ENCODE measurements around the gene CDKAL1. TPM values are rescaled to one million over a fixed set of nuclear protein-coding genes. Genes with fewer than 3 reads are reported as not detected.

The CDKAL1 gene
- total RNA-seq, 1 donor from 2014 or later = 12.2 TPM

- no peak for DNase-seq (ENCODE audit: low read depth)
- H3K4me3 ChIP-seq (ENCODE audit: low read depth, low read length) = no peak overlapping the region
- TF ChIP-seq CTCF (conservative IDR thresholded peaks at IDR 0.05; ENCODE audit: low read depth, low read length) = no peak
Measured at GRCh38 chr6:21133901-21134300, 599.6 kb downstream of the CDKAL1 start.

GRCh38 chr6:21134356-21134755 is 600.1 kb downstream of the CDKAL1 start:
- DNase-seq (ENCODE audit: low read depth) = no peak
- no peak for TF ChIP-seq CTCF (conservative IDR thresholded peaks at IDR 0.05; ENCODE audit: low read depth, low read length)
- no peak overlapping the region for H3K4me3 ChIP-seq (ENCODE audit: low read depth, low read length)

- no peak for DNase-seq (ENCODE audit: low read depth)
- TF ChIP-seq CTCF (conservative IDR thresholded peaks at IDR 0.05; ENCODE audit: low read depth, low read length) = no peak
Measured at GRCh38 chr6:21135484-21136013, 601.3 kb downstream of the CDKAL1 start.

GRCh38 chr6:21137700-21138335 is 603.6 kb downstream of the CDKAL1 start:
- no peak for DNase-seq (ENCODE audit: low read depth)
- no peak overlapping the region for H3K4me3 ChIP-seq (ENCODE audit: low read depth, low read length)
- TF ChIP-seq CTCF (conservative IDR thresholded peaks at IDR 0.05; ENCODE audit: low read depth, low read length) = no peak

More at GRCh38 chr6:21135484-21136013, 601.3 kb downstream of the CDKAL1 start:
- no peak overlapping the region for H3K4me3 ChIP-seq (ENCODE audit: low read depth, low read length)

GRCh38 chr6:21138336-21139069 is 604.2 kb downstream of the CDKAL1 start:
- TF ChIP-seq CTCF (conservative IDR thresholded peaks at IDR 0.05; ENCODE audit: low read depth, low read length) = no peak
- DNase-seq (ENCODE audit: low read depth) = no peak
- H3K4me3 ChIP-seq (ENCODE audit: low read depth, low read length) = no peak overlapping the region

GRCh38 chr6:21140966-21141365 is 606.7 kb downstream of the CDKAL1 start:
- TF ChIP-seq CTCF (conservative IDR thresholded peaks at IDR 0.05; ENCODE audit: low read depth, low read length) = no peak
- no peak overlapping the region for H3K4me3 ChIP-seq (ENCODE audit: low read depth, low read length)
- DNase-seq (ENCODE audit: low read depth) = no peak

Measured in epithelial cell of proximal tubule (primary cell).